Measurements from ENCODE around the gene CEP19. TPM values are rescaled to one million over a fixed set of nuclear protein-coding genes. Genes with fewer than 3 reads are reported as not detected.
A peak's percentile ranks its signal among the peaks of the same experiment; 100 is the strongest.
"Not testable (repeated sequence)": the region's sequence is repeated elsewhere in the genome, so short reads cannot be mapped to it uniquely, and the experiment has no call there.

The CEP19 gene
- total RNA-seq, 1 donor from 2014 or later: 2.2 TPM

GRCh38 chr3:196753201-196753600, 41.2 kb upstream of the CEP19 start:
- intact Hi-C loops (cut with DNase I): no loop called here
- peaks cover 11% of the 10 kb centered on the region for H3K9me3 ChIP-seq
- no peak overlapping the region for H3K4me3 ChIP-seq
- no peaks in the 10 kb centered on the region for H3K27me3 ChIP-seq (ENCODE audit: low read depth)
- ATAC-seq (no peak), DNase-seq (no peak)
- no peak overlapping the region for H3K27ac ChIP-seq
- H3K36me3 ChIP-seq: no peaks in the 10 kb centered on the region
- peaks cover 9% of the 10 kb centered on the region for H3K4me1 ChIP-seq
- TF ChIP-seq, protein P1, sequence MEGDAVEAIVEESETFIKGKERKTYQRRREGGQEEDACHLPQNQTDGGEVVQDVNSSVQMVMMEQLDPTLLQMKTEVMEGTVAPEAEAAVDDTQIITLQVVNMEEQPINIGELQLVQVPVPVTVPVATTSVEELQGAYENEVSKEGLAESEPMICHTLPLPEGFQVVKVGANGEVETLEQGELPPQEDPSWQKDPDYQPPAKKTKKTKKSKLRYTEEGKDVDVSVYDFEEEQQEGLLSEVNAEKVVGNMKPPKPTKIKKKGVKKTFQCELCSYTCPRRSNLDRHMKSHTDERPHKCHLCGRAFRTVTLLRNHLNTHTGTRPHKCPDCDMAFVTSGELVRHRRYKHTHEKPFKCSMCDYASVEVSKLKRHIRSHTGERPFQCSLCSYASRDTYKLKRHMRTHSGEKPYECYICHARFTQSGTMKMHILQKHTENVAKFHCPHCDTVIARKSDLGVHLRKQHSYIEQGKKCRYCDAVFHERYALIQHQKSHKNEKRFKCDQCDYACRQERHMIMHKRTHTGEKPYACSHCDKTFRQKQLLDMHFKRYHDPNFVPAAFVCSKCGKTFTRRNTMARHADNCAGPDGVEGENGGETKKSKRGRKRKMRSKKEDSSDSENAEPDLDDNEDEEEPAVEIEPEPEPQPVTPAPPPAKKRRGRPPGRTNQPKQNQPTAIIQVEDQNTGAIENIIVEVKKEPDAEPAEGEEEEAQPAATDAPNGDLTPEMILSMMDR (IDR thresholded peaks at IDR 0.05): no peak

DNA sequence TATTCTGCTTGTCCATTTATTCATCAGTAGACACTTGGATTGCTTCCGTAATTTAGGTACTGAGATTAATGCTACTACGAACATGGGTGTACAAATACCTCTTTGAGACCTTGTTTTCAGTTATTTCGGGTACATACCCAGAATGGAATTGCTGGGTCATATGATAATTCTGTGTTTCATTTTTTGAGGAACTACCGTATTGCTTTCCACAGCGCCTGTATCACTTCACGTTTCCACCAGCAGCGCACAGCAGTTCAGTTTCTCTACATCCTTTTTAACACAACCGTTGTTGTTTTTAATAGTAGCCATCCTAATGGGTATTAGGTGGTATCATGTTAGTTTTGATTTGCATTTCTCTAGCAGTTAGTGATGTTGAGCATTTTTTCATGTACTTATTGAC, 37.1 kb upstream of the CEP19 start:
- no peak overlapping the region for H3K4me3 ChIP-seq
- peak in 1 of 2 donors; percentile 37 for ATAC-seq

DNA sequence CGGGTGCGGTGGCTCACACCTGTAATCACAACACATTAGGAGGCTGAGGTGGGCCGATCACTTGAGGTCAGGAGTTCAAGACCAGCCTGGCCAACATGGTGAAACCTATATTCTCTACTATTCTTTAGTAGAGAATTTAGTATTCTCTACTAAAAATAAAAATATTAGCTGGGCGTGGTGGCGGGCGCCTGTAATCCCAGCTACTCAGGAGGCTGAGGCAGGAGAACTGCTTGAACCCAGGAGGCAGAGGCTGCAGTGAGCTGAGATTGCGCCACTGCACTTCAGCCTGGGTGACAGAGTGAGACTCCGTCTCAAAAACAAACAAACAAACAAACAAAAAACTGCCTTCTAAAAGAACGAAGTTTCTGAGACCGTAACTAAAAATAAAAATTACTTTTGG, 31.5 kb upstream of the CEP19 start:
- ATAC-seq; H3K27ac ChIP-seq; H3K36me3 ChIP-seq; H3K27me3 ChIP-seq (ENCODE audit: low read depth); intact Hi-C loops (cut with DNase I); H3K4me3 ChIP-seq; DNase-seq; H3K9me3 ChIP-seq: not testable (repeated sequence)
- peaks cover 19% of the 10 kb centered on the region for H3K4me1 ChIP-seq

More for the DNA sequence above, 37.1 kb upstream of the CEP19 start:
- Histone ChIP-seq H3K36me3 (no peaks in the 10 kb centered on the region), H3K27ac (no peak overlapping the region), H3K27me3 (ENCODE audit: low read depth) (no peaks in the 10 kb centered on the region), H3K4me1 (peaks cover under 1% of the 10 kb centered on the region), H3K9me3 (no peaks in the 10 kb centered on the region)
- no peak for DNase-seq
- TF ChIP-seq, protein P1 (IDR thresholded peaks at IDR 0.05): no peak
- intact Hi-C loops (cut with DNase I): no loop called here

- H3K36me3 ChIP-seq: no peaks in the 10 kb centered on the region
- TF ChIP-seq, protein P1 (IDR thresholded peaks at IDR 0.05): no peak
- intact Hi-C loops (cut with DNase I): no loop called here
- H3K4me1 ChIP-seq: peaks cover 19% of the 10 kb centered on the region
- no peak for ATAC-seq
- H3K4me3 ChIP-seq: peak overlapping the region; percentile 90
- DNase-seq: no peak
- H3K27me3 ChIP-seq (ENCODE audit: low read depth): no peaks in the 10 kb centered on the region
- H3K27ac ChIP-seq: peak overlapping the region; percentile 98
- H3K9me3 ChIP-seq: no peaks in the 10 kb centered on the region
Measured at GRCh38 chr3:196741249-196741889, 29.3 kb upstream of the CEP19 start.

GRCh38 chr3:196740481-196741248, 28.6 kb upstream of the CEP19 start:
- intact Hi-C loops (cut with DNase I): no loop called here
- ATAC-seq (peak; percentile 5 to 47), DNase-seq (no peak)
- Histone ChIP-seq H3K36me3 (no peaks in the 10 kb centered on the region), H3K4me3 (peak overlapping the region; percentile 90), H3K27ac (peak overlapping the region; percentile 98), H3K27me3 (ENCODE audit: low read depth) (no peaks in the 10 kb centered on the region), H3K9me3 (no peaks in the 10 kb centered on the region), H3K4me1 (peaks cover 19% of the 10 kb centered on the region)
- TF ChIP-seq, protein P1 (IDR thresholded peaks at IDR 0.05): no peak

Measured in lower lobe of right lung (tissue), 2 donors.